Peyer's patch (tissue), 4 donors: ENCODE measurements around the gene SQSTM1.

Experiments
- POLR2A ChIP-seq, 2 donors: fragments of 450-650 bp; IDR thresholded peaks; one replicate each; pipeline ENCODE4 v1.5.1; 2017; ENCODE audit warnings: antibody characterized with exemption in 2 of 2, mild to moderate bottlenecking in 2 of 2, moderate library complexity in 2 of 2
- TF ChIP-seq, protein P1 (sequence below), 6 experiments: fragments of 450-650 bp in 4 of 6; fragments of 200-600 bp in 2 of 6; sonication (generic) in 1 of 6; IDR thresholded peaks; one replicate each; pipeline ENCODE4 v1.5.1; 2017 to 2019; ENCODE audit warnings: antibody characterized with exemption in 6 of 6, mild to moderate bottlenecking in 3 of 6, moderate library complexity in 1 of 6

DNA sequence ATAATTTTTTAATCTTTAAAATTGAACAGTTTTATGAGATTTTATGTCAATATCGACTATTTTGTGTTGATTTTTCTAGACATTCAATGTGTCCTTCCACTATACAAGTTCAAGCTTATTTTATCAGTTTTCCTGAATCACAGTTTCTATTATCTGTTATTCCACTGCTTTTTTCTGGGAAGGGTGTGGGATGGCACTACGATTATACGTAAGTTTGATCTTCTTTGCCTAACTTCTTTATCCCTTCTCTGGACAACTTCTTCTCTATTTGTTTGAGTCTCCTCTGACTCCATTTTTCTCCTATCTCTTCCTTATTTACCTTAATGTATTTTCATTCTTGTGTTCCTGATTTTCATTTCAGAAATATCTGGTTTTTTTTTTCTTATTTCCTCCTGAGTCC is 62.5 kb downstream of the SQSTM1 start:
- TF ChIP-seq POLR2A (IDR thresholded peaks at IDR 0.05), result no peak
- TF ChIP-seq, protein P1, sequence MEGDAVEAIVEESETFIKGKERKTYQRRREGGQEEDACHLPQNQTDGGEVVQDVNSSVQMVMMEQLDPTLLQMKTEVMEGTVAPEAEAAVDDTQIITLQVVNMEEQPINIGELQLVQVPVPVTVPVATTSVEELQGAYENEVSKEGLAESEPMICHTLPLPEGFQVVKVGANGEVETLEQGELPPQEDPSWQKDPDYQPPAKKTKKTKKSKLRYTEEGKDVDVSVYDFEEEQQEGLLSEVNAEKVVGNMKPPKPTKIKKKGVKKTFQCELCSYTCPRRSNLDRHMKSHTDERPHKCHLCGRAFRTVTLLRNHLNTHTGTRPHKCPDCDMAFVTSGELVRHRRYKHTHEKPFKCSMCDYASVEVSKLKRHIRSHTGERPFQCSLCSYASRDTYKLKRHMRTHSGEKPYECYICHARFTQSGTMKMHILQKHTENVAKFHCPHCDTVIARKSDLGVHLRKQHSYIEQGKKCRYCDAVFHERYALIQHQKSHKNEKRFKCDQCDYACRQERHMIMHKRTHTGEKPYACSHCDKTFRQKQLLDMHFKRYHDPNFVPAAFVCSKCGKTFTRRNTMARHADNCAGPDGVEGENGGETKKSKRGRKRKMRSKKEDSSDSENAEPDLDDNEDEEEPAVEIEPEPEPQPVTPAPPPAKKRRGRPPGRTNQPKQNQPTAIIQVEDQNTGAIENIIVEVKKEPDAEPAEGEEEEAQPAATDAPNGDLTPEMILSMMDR (IDR thresholded peaks at IDR 0.05), result no peak
